Measurements from ENCODE around the gene FADS6. TPM values are rescaled to one million over a fixed set of nuclear protein-coding genes. Genes with fewer than 3 reads are reported as not detected.

Gene FADS6
- total and polyA plus RNA-seq, 10 of the 15 experiments (the other 5 are each of a cell fraction or from before 2014, with no cell fraction given), result not detected

DNA sequence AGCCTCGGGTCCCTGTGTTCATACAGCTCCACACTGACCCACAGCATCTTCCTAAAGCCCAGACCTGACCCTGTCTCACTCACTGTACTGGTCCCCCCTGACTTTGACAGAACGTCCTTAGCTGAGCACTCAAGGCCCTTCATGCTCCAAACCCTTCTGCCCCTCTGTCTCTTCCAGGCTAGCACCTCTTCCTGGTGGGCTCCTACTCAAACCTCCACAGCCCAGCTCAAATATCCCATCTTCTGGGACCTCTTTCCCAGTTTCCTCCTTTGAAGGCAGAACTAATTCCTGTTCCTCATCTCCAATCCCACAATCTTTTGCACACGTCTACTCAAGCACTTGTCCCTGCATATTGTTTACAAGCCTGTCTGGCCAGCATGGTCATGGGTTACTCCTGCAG is 42.5 kb downstream of the FADS6 start:
- intact Hi-C loops (cut with micrococcal nuclease; ENCODE audit: unreplicated experiment) (no loop called here), in situ Hi-C loops (cut with MboI) (no loop called here)
- Histone ChIP-seq H3K27me3 (replicated peaks in 1 of 2; ENCODE audit: control insufficient read depth in 2 of 2, insufficient read depth in 2 of 2, low read length in 1 of 2) (peaks cover 0 to 2% of the 10 kb centered on the region in 2 experiments; a peak in 3 of 4 replicates), H3K4me2 (ENCODE audit: control insufficient read depth, insufficient read depth) (no peak overlapping the region), H3K4me1 (ENCODE audit: control insufficient read depth, insufficient read depth, low read length) (no peaks in the 10 kb centered on the region), H3K9me3 (replicated peaks; ENCODE audit: control insufficient read depth, insufficient read depth, low read length) (no peaks in the 10 kb centered on the region), H3K79me2 (ENCODE audit: control insufficient read depth, insufficient read depth, low read length) (no peaks in the 10 kb centered on the region), H3K4me3 (no peak overlapping the region), H2AFZ (ENCODE audit: control insufficient read depth, low read depth, low read length) (no peak overlapping the region), H3K9ac (ENCODE audit: control insufficient read depth, insufficient read depth, low read length) (no peak overlapping the region), H4K20me1 (ENCODE audit: control insufficient read depth, insufficient read depth) (no peaks in the 10 kb centered on the region), H3K27ac (ENCODE audit: control insufficient read depth, insufficient read depth) (no peak overlapping the region), H3K36me3 (ENCODE audit: control insufficient read depth in 2 of 2, insufficient read depth in 2 of 2, low read length in 1 of 2) (no peaks in the 10 kb centered on the region)
- RAD21 ChIA-PET (ENCODE audit: unreplicated experiment), result no interaction called here
- no peak for FAIRE-seq
- 14% methylated on average over 3 of the region's 3 CpGs for WGBS (ENCODE audit: insufficient coverage, insufficient replicate concordance, low lambda C conversion rate, missing lambda C conversion rate)
- ATAC-seq, result no peak
- no TSS peak for BruUV-seq (replicated peaks)
- POLR2A ChIA-PET, result no interaction called here
- CTCF ChIA-PET, result no interaction called here
- SMC1A ChIA-PET (ENCODE audit: uncharacterized antibody, unreplicated experiment), result no interaction called here
- no peak for DNase-seq (ENCODE audit: low read depth, low spot score)
- TF ChIP-seq, protein P1, sequence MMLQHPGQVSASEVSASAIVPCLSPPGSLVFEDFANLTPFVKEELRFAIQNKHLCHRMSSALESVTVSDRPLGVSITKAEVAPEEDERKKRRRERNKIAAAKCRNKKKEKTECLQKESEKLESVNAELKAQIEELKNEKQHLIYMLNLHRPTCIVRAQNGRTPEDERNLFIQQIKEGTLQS (IDR thresholded peaks at IDR 0.05; ENCODE audit: borderline replicate concordance, extremely low read depth, low read depth, low read length), result no peak
- TF ChIP-seq RCOR1 (conservative IDR thresholded peaks at IDR 0.05; ENCODE audit: low read depth, low read length) (no peak), BACH1 (IDR thresholded peaks at IDR 0.05; ENCODE audit: borderline replicate concordance) (no peak), FOXM1 (IDR thresholded peaks at IDR 0.05; ENCODE audit: low read depth, low read length) (no peak), JUND (IDR thresholded peaks at IDR 0.05; ENCODE audit: low read depth, low read length) (no peak), TBL1XR1 (IDR thresholded peaks at IDR 0.05; ENCODE audit: low read depth, low read length) (no peak), ZNF24 (IDR thresholded peaks at IDR 0.05) (no peak), SIN3A (IDR thresholded peaks at IDR 0.05; ENCODE audit: low read depth, low read length) (no peak), TCF3 (IDR thresholded peaks at IDR 0.05; ENCODE audit: borderline replicate concordance, insufficient read depth, low read depth, low read length) (no peak), ETV6 (conservative IDR thresholded peaks at IDR 0.05 in 1 of 2, IDR thresholded peaks at IDR 0.05 in 1 of 2; ENCODE audit: borderline replicate concordance in 1 of 2, low read depth in 1 of 2) (no peak), EZH2 (IDR thresholded peaks at IDR 0.05; ENCODE audit: borderline replicate concordance, control insufficient read depth, low read depth, low read length) (no peak)
- TF ChIP-seq, protein P2, sequence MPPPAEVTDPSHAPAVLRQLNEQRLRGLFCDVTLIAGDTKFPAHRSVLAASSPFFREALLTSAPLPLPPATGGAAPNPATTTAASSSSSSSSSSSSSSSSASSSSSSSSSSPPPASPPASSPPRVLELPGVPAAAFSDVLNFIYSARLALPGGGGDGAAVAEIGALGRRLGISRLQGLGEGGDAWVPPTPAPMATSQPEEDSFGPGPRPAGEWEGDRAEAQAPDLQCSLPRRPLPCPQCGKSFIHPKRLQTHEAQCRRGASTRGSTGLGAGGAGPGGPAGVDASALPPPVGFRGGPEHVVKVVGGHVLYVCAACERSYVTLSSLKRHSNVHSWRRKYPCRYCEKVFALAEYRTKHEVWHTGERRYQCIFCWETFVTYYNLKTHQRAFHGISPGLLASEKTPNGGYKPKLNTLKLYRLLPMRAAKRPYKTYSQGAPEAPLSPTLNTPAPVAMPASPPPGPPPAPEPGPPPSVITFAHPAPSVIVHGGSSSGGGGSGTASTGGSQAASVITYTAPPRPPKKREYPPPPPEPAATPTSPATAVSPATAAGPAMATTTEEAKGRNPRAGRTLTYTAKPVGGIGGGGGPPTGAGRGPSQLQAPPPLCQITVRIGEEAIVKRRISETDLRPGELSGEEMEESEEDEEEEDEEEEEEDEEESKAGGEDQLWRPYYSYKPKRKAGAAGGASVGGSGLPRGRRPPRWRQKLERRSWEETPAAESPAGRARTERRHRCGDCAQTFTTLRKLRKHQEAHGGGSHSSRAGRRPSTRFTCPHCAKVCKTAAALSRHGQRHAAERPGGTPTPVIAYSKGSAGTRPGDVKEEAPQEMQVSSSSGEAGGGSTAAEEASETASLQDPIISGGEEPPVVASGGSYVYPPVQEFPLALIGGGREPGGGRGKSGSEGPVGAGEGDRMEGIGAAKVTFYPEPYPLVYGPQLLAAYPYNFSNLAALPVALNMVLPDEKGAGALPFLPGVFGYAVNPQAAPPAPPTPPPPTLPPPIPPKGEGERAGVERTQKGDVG (CRISPR knock-in tag; IDR thresholded peaks at IDR 0.05), result no peak
- TF ChIP-seq, protein P3, sequence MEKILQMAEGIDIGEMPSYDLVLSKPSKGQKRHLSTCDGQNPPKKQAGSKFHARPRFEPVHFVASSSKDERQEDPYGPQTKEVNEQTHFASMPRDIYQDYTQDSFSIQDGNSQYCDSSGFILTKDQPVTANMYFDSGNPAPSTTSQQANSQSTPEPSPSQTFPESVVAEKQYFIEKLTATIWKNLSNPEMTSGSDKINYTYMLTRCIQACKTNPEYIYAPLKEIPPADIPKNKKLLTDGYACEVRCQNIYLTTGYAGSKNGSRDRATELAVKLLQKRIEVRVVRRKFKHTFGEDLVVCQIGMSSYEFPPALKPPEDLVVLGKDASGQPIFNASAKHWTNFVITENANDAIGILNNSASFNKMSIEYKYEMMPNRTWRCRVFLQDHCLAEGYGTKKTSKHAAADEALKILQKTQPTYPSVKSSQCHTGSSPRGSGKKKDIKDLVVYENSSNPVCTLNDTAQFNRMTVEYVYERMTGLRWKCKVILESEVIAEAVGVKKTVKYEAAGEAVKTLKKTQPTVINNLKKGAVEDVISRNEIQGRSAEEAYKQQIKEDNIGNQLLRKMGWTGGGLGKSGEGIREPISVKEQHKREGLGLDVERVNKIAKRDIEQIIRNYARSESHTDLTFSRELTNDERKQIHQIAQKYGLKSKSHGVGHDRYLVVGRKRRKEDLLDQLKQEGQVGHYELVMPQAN (conservative IDR thresholded peaks at IDR 0.05), result no peak
- TF ChIP-seq, protein P4, sequence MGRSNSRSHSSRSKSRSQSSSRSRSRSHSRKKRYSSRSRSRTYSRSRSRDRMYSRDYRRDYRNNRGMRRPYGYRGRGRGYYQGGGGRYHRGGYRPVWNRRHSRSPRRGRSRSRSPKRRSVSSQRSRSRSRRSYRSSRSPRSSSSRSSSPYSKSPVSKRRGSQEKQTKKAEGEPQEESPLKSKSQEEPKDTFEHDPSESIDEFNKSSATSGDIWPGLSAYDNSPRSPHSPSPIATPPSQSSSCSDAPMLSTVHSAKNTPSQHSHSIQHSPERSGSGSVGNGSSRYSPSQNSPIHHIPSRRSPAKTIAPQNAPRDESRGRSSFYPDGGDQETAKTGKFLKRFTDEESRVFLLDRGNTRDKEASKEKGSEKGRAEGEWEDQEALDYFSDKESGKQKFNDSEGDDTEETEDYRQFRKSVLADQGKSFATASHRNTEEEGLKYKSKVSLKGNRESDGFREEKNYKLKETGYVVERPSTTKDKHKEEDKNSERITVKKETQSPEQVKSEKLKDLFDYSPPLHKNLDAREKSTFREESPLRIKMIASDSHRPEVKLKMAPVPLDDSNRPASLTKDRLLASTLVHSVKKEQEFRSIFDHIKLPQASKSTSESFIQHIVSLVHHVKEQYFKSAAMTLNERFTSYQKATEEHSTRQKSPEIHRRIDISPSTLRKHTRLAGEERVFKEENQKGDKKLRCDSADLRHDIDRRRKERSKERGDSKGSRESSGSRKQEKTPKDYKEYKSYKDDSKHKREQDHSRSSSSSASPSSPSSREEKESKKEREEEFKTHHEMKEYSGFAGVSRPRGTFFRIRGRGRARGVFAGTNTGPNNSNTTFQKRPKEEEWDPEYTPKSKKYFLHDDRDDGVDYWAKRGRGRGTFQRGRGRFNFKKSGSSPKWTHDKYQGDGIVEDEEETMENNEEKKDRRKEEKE (IDR thresholded peaks at IDR 0.05), result no peak
- TF ChIP-seq, protein P5, sequence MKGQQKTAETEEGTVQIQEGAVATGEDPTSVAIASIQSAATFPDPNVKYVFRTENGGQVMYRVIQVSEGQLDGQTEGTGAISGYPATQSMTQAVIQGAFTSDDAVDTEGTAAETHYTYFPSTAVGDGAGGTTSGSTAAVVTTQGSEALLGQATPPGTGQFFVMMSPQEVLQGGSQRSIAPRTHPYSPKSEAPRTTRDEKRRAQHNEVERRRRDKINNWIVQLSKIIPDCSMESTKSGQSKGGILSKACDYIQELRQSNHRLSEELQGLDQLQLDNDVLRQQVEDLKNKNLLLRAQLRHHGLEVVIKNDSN (IDR thresholded peaks at IDR 0.05; ENCODE audit: borderline replicate concordance, extremely low read length, insufficient read depth, low read depth, low read length), result no peak

All from GM12878 (cell line).